Karpas-422 (cell line): ENCODE data around the gene SCARF2. TPM values are rescaled to one million over a fixed set of nuclear protein-coding genes. Genes with fewer than 3 reads are reported as not detected.
A peak's percentile ranks its signal among the peaks of the same experiment; 100 is the strongest.
"Not testable (repeated sequence)": the region's sequence is repeated elsewhere in the genome, so short reads cannot be mapped to it uniquely, and the experiment has no call there.

Experiments
- DNase-seq: peaks from one replicate; pipeline ENCODE4 v3.0.0-alpha.2; 2015
- H2AFZ ChIP-seq: fragments of 200-600 bp; sonication (generic); 2 replicates; pipeline ENCODE4 v1.6.1; 2014; ENCODE audit warnings: antibody characterized with exemption, low read length, mixed read lengths
- H3K27ac ChIP-seq: fragments of 200-600 bp; sonication (generic); 2 replicates; pipeline ENCODE4 v1.5.1; 2014; ENCODE audit warnings: mild to moderate bottlenecking, low read length, moderate library complexity
- H3K27me3 ChIP-seq: fragments of 200-600 bp; sonication (generic); 2 replicates; pipeline ENCODE4 v1.6.1; 2014; ENCODE audit warnings: low read length, mixed read lengths
- H3K36me3 ChIP-seq: fragments of 200-600 bp; sonication (generic); 2 replicates; pipeline ENCODE4 v1.6.1; 2014; ENCODE audit warnings: low read length, mixed read lengths; ENCODE audit not compliant: insufficient read depth
- H3K4me1 ChIP-seq: fragments of 200-600 bp; sonication (generic); 2 replicates; pipeline ENCODE4 v1.6.1; 2014; ENCODE audit warnings: mild to moderate bottlenecking, low read length, mixed read lengths
- H3K4me2 ChIP-seq: fragments of 200-600 bp; sonication (generic); 2 replicates; pipeline ENCODE4 v1.6.1; 2014; ENCODE audit warnings: low read length, low read depth, mild to moderate bottlenecking; ENCODE audit not compliant: poor library complexity, severe bottlenecking
- H3K4me3 ChIP-seq: fragments of 200-600 bp; sonication (generic); 2 replicates; pipeline ENCODE4 v1.5.1; 2014; ENCODE audit warnings: mild to moderate bottlenecking, antibody characterized with exemption, low read length, mixed read lengths
- H3K79me2 ChIP-seq: fragments of 200-600 bp; sonication (generic); 2 replicates; pipeline ENCODE4 v1.6.1; 2014; ENCODE audit warnings: mild to moderate bottlenecking, low read length, mixed read lengths
- H3K9ac ChIP-seq: fragments of 200-600 bp; sonication (generic); 2 replicates; pipeline ENCODE4 v1.6.0; 2014; ENCODE audit warnings: low read length
- H3K9me2 ChIP-seq: fragments of 200-600 bp; sonication (generic), shearing (Covaris generic); replicated peaks from 2 replicates; pipeline ENCODE4 v1.6.0; 2014; ENCODE audit warnings: mild to moderate bottlenecking, low read length, moderate library complexity; ENCODE audit not compliant: insufficient read depth
- H3K9me3 ChIP-seq: fragments of 300-700, 200-600 bp; sonication (generic); 2 replicates; pipeline ENCODE4 v1.6.1; 2014; ENCODE audit warnings: low read length, mixed read lengths
- H4K20me1 ChIP-seq: fragments of 200-600 bp; sonication (generic); 2 replicates; pipeline ENCODE4 v1.6.1; 2014; ENCODE audit warnings: mild to moderate bottlenecking, antibody characterized with exemption, low read length, low read depth; ENCODE audit not compliant: insufficient read depth
- total RNA-seq: library from RNA; depleted of rRNA; stranded (reverse); fragments of >200 nt; shearing (Covaris generic); gene quantifications from 2 replicates; pipeline ENCODE4 v1.2.3, GENCODE V29; 2014; ENCODE audit warnings: low replicate concordance

SCARF2 gene
- total RNA-seq, 1 experiment from 2014 or later: 0.67 TPM

DNA sequence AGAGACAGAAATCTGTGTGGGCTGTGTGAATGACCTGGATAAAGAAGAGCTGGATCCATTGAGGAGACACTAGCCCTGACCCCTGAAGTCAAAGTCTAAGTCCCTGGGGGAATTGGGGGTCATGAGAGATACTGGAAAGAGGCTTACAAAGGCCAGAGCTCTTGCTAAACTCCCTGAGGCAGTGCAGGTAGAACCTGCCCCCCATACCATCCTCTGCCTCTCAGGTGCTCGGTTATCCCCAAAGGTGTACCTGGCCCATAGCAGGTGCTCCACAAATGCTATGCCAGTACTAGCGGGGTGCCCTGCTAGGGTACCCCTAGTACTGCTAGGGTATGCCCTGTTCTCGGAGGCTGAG lies 19.1 kb upstream of the SCARF2 start:
- H3K4me3 ChIP-seq: no peak overlapping the region
- H2AFZ ChIP-seq: no peak overlapping the region; the same call in 1 of the 2 replicates
- no peaks in the 10 kb centered on the region for H3K27me3 ChIP-seq
- H3K4me1 ChIP-seq: peaks cover 4% of the 10 kb centered on the region; the same call in 1 of the 2 replicates
- H3K4me2 ChIP-seq: no peak overlapping the region
- no peaks in the 10 kb centered on the region for H3K79me2 ChIP-seq
- H3K27ac ChIP-seq: no peak overlapping the region
- no peak overlapping the region for H3K9ac ChIP-seq
- H3K9me2 ChIP-seq: no peaks in the 10 kb centered on the region
- DNase-seq: no peak
- H3K36me3 ChIP-seq: no peaks in the 10 kb centered on the region
- no peaks in the 10 kb centered on the region for H3K9me3 ChIP-seq
- H4K20me1 ChIP-seq: no peaks in the 10 kb centered on the region

DNA sequence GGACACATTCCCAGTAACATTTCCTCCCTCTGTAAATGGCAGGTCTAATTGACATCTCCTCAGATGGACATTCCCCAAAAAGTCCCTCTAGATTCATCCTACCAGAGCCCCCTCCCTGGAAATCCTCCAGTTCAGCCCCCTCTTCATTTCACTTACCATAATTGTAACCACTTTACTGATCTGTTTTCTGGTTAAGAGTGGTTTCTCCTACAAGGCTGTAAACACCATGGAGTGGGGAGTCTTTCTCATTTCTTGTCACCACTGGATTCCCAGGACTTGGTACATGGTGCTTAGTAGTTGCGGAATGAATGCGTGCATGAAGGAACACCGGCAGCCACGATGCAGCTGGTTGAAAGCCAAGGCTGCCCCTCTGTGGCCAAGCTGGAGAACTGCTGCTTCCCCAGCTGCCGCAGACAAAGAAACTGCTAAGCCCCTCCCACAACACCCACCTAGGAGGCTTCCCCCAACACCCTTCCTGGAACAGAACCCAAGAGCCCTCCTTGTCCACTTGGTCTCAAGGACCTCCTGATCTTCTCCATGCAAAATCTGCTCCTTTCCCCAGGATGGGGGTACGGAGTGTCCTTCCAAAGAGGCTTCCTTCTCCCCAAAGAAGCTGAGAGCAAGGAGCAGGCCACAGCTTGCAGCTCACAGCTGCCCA lies 18.6 kb upstream of the SCARF2 start:
- H3K79me2 ChIP-seq: no peaks in the 10 kb centered on the region
- peak overlapping the region; percentile 34; the same call in 1 of the 2 replicates for H2AFZ ChIP-seq
- H4K20me1 ChIP-seq: no peaks in the 10 kb centered on the region
- H3K9me3 ChIP-seq: no peaks in the 10 kb centered on the region
- peak; percentile 91 for DNase-seq
- H3K9me2 ChIP-seq: no peaks in the 10 kb centered on the region
- H3K4me1 ChIP-seq: peaks cover 4% of the 10 kb centered on the region; the same call in 1 of the 2 replicates
- H3K9ac ChIP-seq: no peak overlapping the region
- H3K36me3 ChIP-seq: no peaks in the 10 kb centered on the region
- H3K4me2 ChIP-seq: no peak overlapping the region
- no peak overlapping the region for H3K4me3 ChIP-seq
- H3K27me3 ChIP-seq: no peaks in the 10 kb centered on the region
- no peak overlapping the region for H3K27ac ChIP-seq

- Histone ChIP-seq H3K27ac (no peak overlapping the region), H4K20me1 (no peaks in the 10 kb centered on the region), H3K9ac (no peak overlapping the region), H3K4me3 (no peak overlapping the region), H2AFZ (peak overlapping the region; percentile 34; the same call in 1 of the 2 replicates), H3K36me3 (no peaks in the 10 kb centered on the region), H3K27me3 (no peaks in the 10 kb centered on the region), H3K4me2 (no peak overlapping the region), H3K4me1 (peaks cover 4% of the 10 kb centered on the region; the same call in 1 of the 2 replicates), H3K9me2 (no peaks in the 10 kb centered on the region), H3K9me3 (no peaks in the 10 kb centered on the region), H3K79me2 (no peaks in the 10 kb centered on the region)
- no peak for DNase-seq
Observed at GRCh38 chr22:20455709-20456063, 18.1 kb upstream of the SCARF2 start.

DNA sequence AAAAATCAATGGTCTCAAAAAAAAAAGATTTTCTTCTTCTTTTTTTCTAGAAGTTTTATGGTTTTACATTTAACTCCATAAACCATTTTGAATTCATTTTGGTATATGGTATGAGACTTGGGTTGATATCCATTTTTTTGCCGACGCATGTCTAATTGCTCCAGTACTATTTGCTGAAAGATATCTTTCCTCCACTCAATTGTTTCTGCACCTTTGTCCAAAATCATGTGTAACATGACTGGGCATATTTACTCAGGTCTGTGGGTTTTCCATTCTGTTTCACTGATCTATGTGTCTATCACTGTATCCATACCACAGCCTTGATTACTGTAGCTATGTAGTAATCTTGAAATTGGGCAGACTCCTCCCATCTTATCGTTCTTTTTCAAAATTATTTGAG lies 15.6 kb upstream of the SCARF2 start:
- Histone ChIP-seq H3K4me3 (no peak overlapping the region), H3K36me3 (no peaks in the 10 kb centered on the region), H3K4me1 (peaks cover 4% of the 10 kb centered on the region; the same call in 1 of the 2 replicates), H3K27ac (no peak overlapping the region), H4K20me1 (no peaks in the 10 kb centered on the region), H3K4me2 (no peak overlapping the region), H3K79me2 (no peaks in the 10 kb centered on the region), H2AFZ (no peak overlapping the region), H3K9me2 (no peaks in the 10 kb centered on the region), H3K9ac (no peak overlapping the region), H3K27me3 (no peaks in the 10 kb centered on the region), H3K9me3 (no peaks in the 10 kb centered on the region)
- no peak for DNase-seq

DNA sequence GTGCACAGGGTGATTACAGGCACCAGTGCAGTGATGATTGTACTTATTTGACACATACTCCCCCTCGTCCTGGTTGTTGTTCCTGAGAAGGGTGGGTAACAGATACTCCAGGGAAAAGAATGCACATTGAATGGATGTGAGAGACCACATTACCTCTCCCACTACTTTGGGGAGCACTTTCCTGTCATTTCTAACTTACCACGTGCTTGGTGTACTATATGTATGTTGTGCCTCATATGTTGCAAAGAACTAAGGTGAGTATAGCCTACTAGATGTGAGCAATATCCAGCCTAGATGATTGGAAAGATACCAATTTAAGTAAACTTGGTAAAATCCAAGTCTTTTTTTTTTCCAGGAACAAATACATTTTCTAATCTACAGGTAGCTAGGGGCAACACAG lies 14.3 kb upstream of the SCARF2 start:
- Histone ChIP-seq H3K4me1 (peaks cover 4% of the 10 kb centered on the region; the same call in 1 of the 2 replicates), H3K9me3 (no peaks in the 10 kb centered on the region), H3K9me2 (no peaks in the 10 kb centered on the region), H3K4me2 (no peak overlapping the region), H3K36me3 (no peaks in the 10 kb centered on the region), H3K4me3 (no peak overlapping the region), H4K20me1 (no peaks in the 10 kb centered on the region), H3K79me2 (no peaks in the 10 kb centered on the region), H3K9ac (no peak overlapping the region), H3K27me3 (no peaks in the 10 kb centered on the region), H3K27ac (no peak overlapping the region), H2AFZ (no peak overlapping the region)
- no peak for DNase-seq

- H3K4me3 ChIP-seq, H3K9ac ChIP-seq, H4K20me1 ChIP-seq, H3K4me1 ChIP-seq, H3K9me2 ChIP-seq, H3K27me3 ChIP-seq, H3K9me3 ChIP-seq, H3K36me3 ChIP-seq, H3K4me2 ChIP-seq, H3K27ac ChIP-seq, H3K79me2 ChIP-seq, H2AFZ ChIP-seq, DNase-seq: not testable (repeated sequence)
Observed at GRCh38 chr22:20451129-20451778, 13.6 kb upstream of the SCARF2 start.

GRCh38 chr22:20450551-20450906 lies 12.9 kb upstream of the SCARF2 start:
- H3K4me3 ChIP-seq: no peak overlapping the region
- H3K4me2 ChIP-seq: no peak overlapping the region
- H2AFZ ChIP-seq: no peak overlapping the region
- no peaks in the 10 kb centered on the region for H3K27me3 ChIP-seq
- H3K9me2 ChIP-seq: no peaks in the 10 kb centered on the region
- H3K4me1 ChIP-seq: no peaks in the 10 kb centered on the region
- no peak overlapping the region for H3K9ac ChIP-seq
- H3K36me3 ChIP-seq: no peaks in the 10 kb centered on the region
- no peak overlapping the region for H3K27ac ChIP-seq
- no peaks in the 10 kb centered on the region for H3K9me3 ChIP-seq
- no peaks in the 10 kb centered on the region for H3K79me2 ChIP-seq
- no peaks in the 10 kb centered on the region for H4K20me1 ChIP-seq
- DNase-seq: no peak

GRCh38 chr22:20449819-20450550 lies 12.4 kb upstream of the SCARF2 start:
- Histone ChIP-seq H3K9me3 (no peaks in the 10 kb centered on the region), H2AFZ (no peak overlapping the region), H3K27me3 (no peaks in the 10 kb centered on the region), H3K4me2 (no peak overlapping the region), H3K36me3 (no peaks in the 10 kb centered on the region), H3K9ac (no peak overlapping the region), H3K79me2 (no peaks in the 10 kb centered on the region), H3K9me2 (no peaks in the 10 kb centered on the region), H3K4me1 (no peaks in the 10 kb centered on the region), H3K4me3 (no peak overlapping the region), H3K27ac (no peak overlapping the region), H4K20me1 (no peaks in the 10 kb centered on the region)
- no peak for DNase-seq
